ENCODE measurements around the gene LARGE2. TPM values are rescaled to one million over a fixed set of nuclear protein-coding genes. Genes with fewer than 3 reads are reported as not detected.

Gene LARGE2
- total RNA-seq, 1 donor: not detected

DNA sequence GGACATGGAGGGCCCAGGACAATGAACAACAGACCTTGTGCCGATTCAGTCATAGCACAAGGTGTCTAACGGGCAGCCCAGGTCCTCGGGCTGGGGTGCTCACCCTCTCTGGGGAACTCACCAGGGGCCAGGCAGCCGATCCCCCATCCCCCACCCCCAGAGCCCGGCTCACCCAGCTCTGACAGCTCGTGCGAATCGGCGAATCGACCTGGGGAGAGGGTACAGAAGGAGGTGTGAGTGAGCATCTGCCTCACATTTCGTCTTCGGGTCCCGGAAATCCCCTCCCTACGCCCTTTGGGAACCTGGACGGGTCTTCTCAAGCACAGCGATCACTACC lies 5.2 kb upstream of the LARGE2 start:
- no peak for DNase-seq (ENCODE audit: low read depth)
- TF ChIP-seq CTCF (IDR thresholded peaks at IDR 0.05; ENCODE audit: insufficient read depth, low read depth, low read length): no peak
- peak overlapping the region; percentile 74 for H3K4me3 ChIP-seq (ENCODE audit: low read depth, low read length)

- DNase-seq (ENCODE audit: low read depth): peak; percentile 100
- TF ChIP-seq CTCF (IDR thresholded peaks at IDR 0.05; ENCODE audit: insufficient read depth, low read depth, low read length): no peak
- peak within 1 kb of the TSS; percentile 74 for H3K4me3 ChIP-seq (ENCODE audit: low read depth, low read length)
These were observed 4.7 kb upstream of the LARGE2 start, which contains the start of gene PEX16 for GRCh38 chr11:45917623-45918330. PEX16 (minus strand) TSS chr11:45917877; CDS start chr11:45917811, 66 bp downstream.

DNA sequence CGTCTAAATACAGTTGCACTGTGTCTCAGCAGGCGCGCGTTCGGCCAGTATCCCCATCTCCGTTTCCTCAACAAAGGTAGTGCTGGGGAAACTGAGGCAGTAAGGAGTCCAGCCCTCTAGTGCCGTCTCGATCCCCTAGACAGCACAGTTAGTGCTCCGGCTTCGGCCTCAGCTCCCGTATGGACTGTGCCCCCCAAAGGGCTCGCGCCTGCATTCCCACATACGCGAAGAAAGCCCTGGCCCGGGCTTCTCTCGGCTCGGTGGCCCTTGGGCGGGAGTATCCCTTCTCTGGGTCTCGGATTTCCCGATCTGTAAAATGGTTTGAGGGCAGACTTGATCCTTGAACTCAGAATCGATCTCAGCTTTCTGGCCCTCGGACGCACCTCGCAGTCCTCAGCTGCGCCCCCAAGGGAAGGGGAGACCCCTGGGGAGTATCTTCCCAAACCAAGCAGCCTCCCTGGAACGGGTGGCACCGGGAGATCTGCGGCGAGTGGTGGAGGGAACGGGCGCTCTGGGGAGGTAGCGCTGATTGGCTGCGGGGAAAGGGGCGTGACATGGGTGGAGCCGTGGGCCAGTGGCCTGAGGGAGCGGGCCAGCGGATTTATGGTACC lies 4.0 kb upstream of the LARGE2 start:
- DNase-seq (ENCODE audit: low read depth): peak; percentile 62
- no peak for TF ChIP-seq CTCF (IDR thresholded peaks at IDR 0.05; ENCODE audit: insufficient read depth, low read depth, low read length)
- peak overlapping the region; percentile 74 for H3K4me3 ChIP-seq (ENCODE audit: low read depth, low read length)

- DNase-seq (ENCODE audit: low read depth): no peak
- peak overlapping the region; percentile 74 for H3K4me3 ChIP-seq (ENCODE audit: low read depth, low read length)
These were observed 3.3 kb upstream of the LARGE2 start for GRCh38 chr11:45918962-45919675.

GRCh38 chr11:45919806-45920530 lies 2.5 kb upstream of the LARGE2 start:
- no peak overlapping the region for H3K4me3 ChIP-seq (ENCODE audit: low read depth, low read length)
- TF ChIP-seq CTCF (IDR thresholded peaks at IDR 0.05; ENCODE audit: insufficient read depth, low read depth, low read length): no peak
- DNase-seq (ENCODE audit: low read depth): no peak

More at GRCh38 chr11:45918962-45919675, 3.3 kb upstream of the LARGE2 start:
- TF ChIP-seq CTCF (IDR thresholded peaks at IDR 0.05; ENCODE audit: insufficient read depth, low read depth, low read length): no peak
